ENCODE data around the gene BCL7C. TPM values are rescaled to one million over a fixed set of nuclear protein-coding genes. Genes with fewer than 3 reads are reported as not detected.

Gene BCL7C
- polyA plus RNA-seq, 2 of the 4 experiments (the other 2 are of a cell fraction) = 10.8 to 12.9 TPM

- POLR2A ChIA-PET = no interaction called here
- WGBS (ENCODE audit: missing lambda C conversion rate) = 94% methylated on average over 32 of the region's 35 CpGs
- no peak for TF ChIP-seq CBX8 (IDR thresholded peaks at IDR 0.05)
- no peak for TF ChIP-seq HOXA7 (CRISPR knock-in tag; IDR thresholded peaks at IDR 0.05)
- no peak for TF ChIP-seq CHD2 (IDR thresholded peaks at IDR 0.05; ENCODE audit: low read length, partially characterized antibody)
- TF ChIP-seq RFX5 (IDR thresholded peaks at IDR 0.05) = no peak
- no peaks in the 10 kb centered on the region for H3K9me3 ChIP-seq
- ATAC-seq = no peak
- peaks cover 7% of the 10 kb centered on the region; the same call in 2 of the 3 replicates for H3K4me1 ChIP-seq
- H3K4me3 ChIP-seq = no peak overlapping the region
- CTCF ChIA-PET = interaction anchor here (1.1 to 12.2 kb wide), 2 partner anchors 11 to 23 kb away, joined by 5 to 134 read pairs; no protein-coding TSS in a partner anchor
- no peak overlapping the region for H3K27ac ChIP-seq
- no peak for DNase-seq (ENCODE audit: low read depth in 1 of 2, low spot score in 1 of 2)
- H3K4me2 ChIP-seq = no peak overlapping the region
- no peak for FAIRE-seq
Observed at GRCh38 chr16:30930160-30930571, 36.3 kb upstream of the BCL7C start.

- H3K4me3 ChIP-seq = no peak overlapping the region
- ChIA-PET POLR2A (no interaction called here), CTCF (interaction anchor here (0.5 to 12.2 kb wide), 4 partner anchors 12 to 488 kb away, joined by 3 to 134 read pairs (median 4); no protein-coding TSS in a partner anchor)
- peaks cover 15% of the 10 kb centered on the region; the same call in 2 of the 3 replicates for H3K4me1 ChIP-seq
- no peak for ATAC-seq
- H3K4me2 ChIP-seq = no peak overlapping the region
- WGBS (ENCODE audit: missing lambda C conversion rate) = 85% methylated on average over 7 of the region's 7 CpGs
- DNase-seq (ENCODE audit: low read depth in 1 of 2, low spot score in 1 of 2) = no peak
- no peaks in the 10 kb centered on the region for H3K9me3 ChIP-seq
- H3K27ac ChIP-seq = no peak overlapping the region
- TF ChIP-seq PBX3 (IDR thresholded peaks at IDR 0.05) (no peak), TP53 (CRISPR knock-in tag; IDR thresholded peaks at IDR 0.05) (no peak), JUN (IDR thresholded peaks at IDR 0.05) (no peak), EHMT2 (IDR thresholded peaks at IDR 0.05; ENCODE audit: low read depth) (no peak), HMGXB4 (CRISPR knock-in tag; IDR thresholded peaks at IDR 0.05; ENCODE audit: borderline replicate concordance) (no peak), RAD21 (conservative IDR thresholded peaks at IDR 0.05 in 1 of 2, IDR thresholded peaks at IDR 0.05 in 1 of 2) (no peak), EHF (CRISPR knock-in tag; IDR thresholded peaks at IDR 0.05) (no peak), KDM1A (IDR thresholded peaks at IDR 0.05; ENCODE audit: low read depth) (no peak)
- FAIRE-seq = no peak
Observed at GRCh38 chr16:30929167-30929566, 35.3 kb upstream of the BCL7C start.

- no peak for TF ChIP-seq JUNB (IDR thresholded peaks at IDR 0.05)
- TF ChIP-seq NFE2L2 (conservative IDR thresholded peaks at IDR 0.05; ENCODE audit: low read length) = no peak
- no peak for TF ChIP-seq RFX5 (IDR thresholded peaks at IDR 0.05)
- no peak for TF ChIP-seq HOXB13 (CRISPR knock-in tag; IDR thresholded peaks at IDR 0.05; ENCODE audit: low read depth)
- no peak overlapping the region for H3K4me3 ChIP-seq
- peaks cover 15% of the 10 kb centered on the region; the same call in 2 of the 3 replicates for H3K4me1 ChIP-seq
- FAIRE-seq (no peak), ATAC-seq (no peak), DNase-seq (ENCODE audit: low read depth in 1 of 2, low spot score in 1 of 2) (no peak)
- no peak overlapping the region for H3K27ac ChIP-seq
- WGBS (ENCODE audit: missing lambda C conversion rate) = 78% methylated on average over 9 of the region's 11 CpGs
- no peaks in the 10 kb centered on the region for H3K9me3 ChIP-seq
- ChIA-PET CTCF (interaction anchor here (1.5 to 12.2 kb wide), 3 partner anchors 7 to 25 kb away, joined by 4 to 134 read pairs (median 5); no protein-coding TSS in a partner anchor), POLR2A (no interaction called here)
- no peak overlapping the region for H3K4me2 ChIP-seq
Observed at GRCh38 chr16:30928390-30928789, 34.5 kb upstream of the BCL7C start.

- TF ChIP-seq HEYL (CRISPR knock-in tag; IDR thresholded peaks at IDR 0.05) = no peak
- no peak for TF ChIP-seq HMGXB4 (CRISPR knock-in tag; IDR thresholded peaks at IDR 0.05; ENCODE audit: borderline replicate concordance)
- TF ChIP-seq MYC (IDR thresholded peaks at IDR 0.05; ENCODE audit: borderline replicate concordance, low read length) = no peak
- no peak for TF ChIP-seq POLR2AphosphoS2 (conservative IDR thresholded peaks at IDR 0.05; ENCODE audit: low read length)
- no peak for TF ChIP-seq CBX2 (IDR thresholded peaks at IDR 0.05; ENCODE audit: borderline replicate concordance, low read depth)
- TF ChIP-seq SMC3 (IDR thresholded peaks at IDR 0.05) = no peak
- no peaks in the 10 kb centered on the region for H3K9me3 ChIP-seq
- H3K27ac ChIP-seq = peak overlapping the region; percentile 37 to 66; a peak in 3 of 6 replicates
- FAIRE-seq (peak; percentile 32), ATAC-seq (peak; percentile 56 to 76), DNase-seq (ENCODE audit: low read depth in 1 of 2, low spot score in 1 of 2) (peak; percentile 47 to 79)
- POLR2A ChIA-PET = no interaction called here
- H3K4me2 ChIP-seq = 0 out of 3 replicates have a peak overlapping the region, but pooled peaks have one; percentile 17
- WGBS (ENCODE audit: missing lambda C conversion rate) = 63% methylated on average over 13 of the region's 15 CpGs
- CTCF ChIA-PET = interaction anchor here (0.9 to 12.2 kb wide), 5 partner anchors 8 to 26 kb away, joined by 4 to 134 read pairs (median 5); no protein-coding TSS in a partner anchor
- H3K4me1 ChIP-seq = peaks cover 15% of the 10 kb centered on the region; the same call in 2 of the 3 replicates
- no peak overlapping the region for H3K4me3 ChIP-seq
Observed at GRCh38 chr16:30927789-30928378, 34.0 kb upstream of the BCL7C start.

Measured in A549 (cell line).